ENCODE data around the gene VIPAS39. TPM values are rescaled to one million over a fixed set of nuclear protein-coding genes. Genes with fewer than 3 reads are reported as not detected.

Gene VIPAS39
- total RNA-seq, 1 experiment from 2014 or later, result 18.5 TPM

GRCh38 chr14:77474479-77475177 is 17.2 kb upstream of the VIPAS39 start:
- H2AFZ ChIP-seq (ENCODE audit: low read length), result no peak overlapping the region
- no peak overlapping the region for H3K4me2 ChIP-seq (ENCODE audit: insufficient read depth, insufficient read length, low read length)
- H4K8ac ChIP-seq (replicated peaks; ENCODE audit: insufficient read length, low read depth, low read length), result no peak overlapping the region
- H3K27me3 Mint-ChIP-seq (ENCODE audit: low read depth), result no peaks in the 10 kb centered on the region; the same call in none of the 2 replicates
- DNase-seq, result no peak
- H3K27ac ChIP-seq (ENCODE audit: insufficient read length, low read depth, low read length), result no peak overlapping the region
- no peaks in the 10 kb centered on the region for H3K23me2 ChIP-seq (ENCODE audit: insufficient read length, low read depth, low read length, poor library complexity, severe bottlenecking)
- H3K4me1 Mint-ChIP-seq, result peaks cover 21 to 22% of the 10 kb centered on the region in 2 experiments
- H3K56ac ChIP-seq (ENCODE audit: insufficient read length, low read depth, low read length), result no peak overlapping the region
- no peak overlapping the region for H3K18ac ChIP-seq (ENCODE audit: insufficient read length, low read depth, low read length)
- H3K27me3 ChIP-seq (ENCODE audit: insufficient read depth, low read length), result no peaks in the 10 kb centered on the region
- no peak overlapping the region for H3K14ac ChIP-seq (ENCODE audit: insufficient read depth, low read length)
- H3T11ph ChIP-seq (ENCODE audit: low read length), result no peak overlapping the region
- no peaks in the 10 kb centered on the region for H3K79me1 ChIP-seq (ENCODE audit: insufficient read depth, low read depth, low read length, poor library complexity, severe bottlenecking)
- H4K5ac ChIP-seq (ENCODE audit: insufficient read length, low read depth, low read length), result no peak overlapping the region
- H2BK20ac ChIP-seq (ENCODE audit: low read depth, low read length, poor library complexity, severe bottlenecking), result no peak overlapping the region
- peaks cover 0 to 1% (median 0%) of the 10 kb centered on the region in 3 experiments; a peak in 2 of 7 replicates for H3K36me3 Mint-ChIP-seq (ENCODE audit: insufficient read depth in 1 of 3, low read depth in 3 of 3)
- no peak overlapping the region for H3K23ac ChIP-seq (ENCODE audit: insufficient read length, low read depth, low read length)
- H3K9me3 ChIP-seq (ENCODE audit: control insufficient read depth, low read depth, low read length), result no peaks in the 10 kb centered on the region
- no peak overlapping the region for H2BK15ac ChIP-seq (ENCODE audit: low read depth, low read length)
- no peak overlapping the region for H3K4ac ChIP-seq (ENCODE audit: low read depth, low read length)
- H2BK12ac ChIP-seq (ENCODE audit: insufficient read length, low read depth, low read length), result no peak overlapping the region
- H3K4me1 ChIP-seq (ENCODE audit: insufficient read depth, low read length), result peaks cover 8% of the 10 kb centered on the region; the same call in 1 of the 2 replicates
- WGBS (ENCODE audit: extremely low coverage, insufficient read length, low lambda C conversion rate), result no CpG with 5 or more reads among the region's 9 CpGs
- H4K20me1 ChIP-seq (ENCODE audit: control insufficient read depth, insufficient read depth, insufficient read length), result no peaks in the 10 kb centered on the region
- TF ChIP-seq CTCF (conservative IDR thresholded peaks at IDR 0.05), result no peak
- H2BK120ac ChIP-seq (ENCODE audit: low read depth, low read length, poor library complexity, severe bottlenecking), result no peak overlapping the region
- H3K27ac Mint-ChIP-seq, result peak overlapping the region in 1 of 3 experiments; percentile 87; a peak in 1 of 7 replicates
- no peak overlapping the region for H4K91ac ChIP-seq (ENCODE audit: insufficient read length, low read depth, low read length)
- H3K79me2 ChIP-seq (ENCODE audit: insufficient read depth, low read length), result no peaks in the 10 kb centered on the region
- H2BK5ac ChIP-seq (ENCODE audit: insufficient read length, low read length), result no peak overlapping the region
- no peak overlapping the region for H3K9ac ChIP-seq (ENCODE audit: extremely low read depth, insufficient read length, low read length)
- H3K4me3 Mint-ChIP-seq, result no peak overlapping the region; a peak in 1 of 5 replicates
- no peak overlapping the region for H2AK5ac ChIP-seq (ENCODE audit: insufficient read length, low read length)
- H3K9me3 Mint-ChIP-seq, result no peaks in the 10 kb centered on the region
